Esophagus squamous epithelium (tissue), 5 donors: Measurements from ENCODE around the gene HNRNPUL2. TPM values are rescaled to one million over a fixed set of nuclear protein-coding genes. Genes with fewer than 3 reads are reported as not detected.

ENCODE experiments used
- DNase-seq: peaks from one replicate; lab custom pipeline; 2025; lab: John Stamatoyannopoulos, UW
- H3K27ac ChIP-seq, 4 donors: fragments of 200-600 bp; sonication (generic); one replicate each; pipeline ENCODE4 v1.5.1; 2016 to 2019; ENCODE audit warnings: mild to moderate bottlenecking in 1 of 4
- H3K27me3 ChIP-seq, 4 donors: fragments of 200-600 bp; sonication (generic); 1 replicate in 3 of 4; 2 replicates in 1 of 4; pipeline versions ENCODE4 v1.5.1 to v1.6.0; 2017 to 2021; ENCODE audit warnings: antibody characterized with exemption in 1 of 4
- H3K36me3 ChIP-seq, 3 donors: fragments of 200-600 bp; sonication (generic); one replicate each; pipeline ENCODE4 v1.5.1; 2016 to 2019
- H3K4me1 ChIP-seq, 3 donors: fragments of 200-600 bp; sonication (generic); one replicate each; pipeline ENCODE4 v1.5.1; 2017 to 2019
- H3K4me3 ChIP-seq, 4 donors: fragments of 200-600 bp; sonication (generic); 1 replicate in 3 of 4; 2 replicates in 1 of 4; pipeline ENCODE4 v1.5.1; 2016 to 2019; ENCODE audit warnings: mild to moderate bottlenecking in 2 of 4, moderate library complexity in 1 of 4
- H3K9me3 ChIP-seq, 3 donors: fragments of 200-600 bp; sonication (generic); one replicate each; pipeline ENCODE4 v1.5.1; 2016 to 2019
- CTCF ChIP-seq, 6 experiments: fragments of 450-650 bp in 4 of 6; fragments of 200-600 bp in 2 of 6; sonication (generic) in 2 of 6; IDR thresholded peaks; one replicate each; pipeline ENCODE4 v1.5.1; 2016 to 2019; ENCODE audit warnings: antibody characterized with exemption in 6 of 6, mild to moderate bottlenecking in 4 of 6, moderate library complexity in 4 of 6
- POLR2A ChIP-seq, 4 donors: fragments of 450-650 bp; IDR thresholded peaks; one replicate each; pipeline ENCODE4 v1.6.1; 2017; ENCODE audit warnings: antibody characterized with exemption in 4 of 4, mild to moderate bottlenecking in 4 of 4, moderate library complexity in 3 of 4
- WGBS, 2 donors: methylation state at CpG; one replicate each; pipeline ENCODE4 v1.1.5; 2018; 5-methylcytosine and 5-hydroxymethylcytosine counted together
- intact Hi-C: fragments of 100-400 bp; cut with DNase I; formaldehyde crosslinking; loops from one replicate; pipeline ENCODE4 v1.15.0; 2022
- total RNA-seq, 4 donors: library from RNA; depleted of rRNA; stranded (reverse); fragments of >200 nt; gene quantifications; one replicate each; pipeline ENCODE4 v1.1.0, GENCODE V29; 2016
- donor health status: DM: yes; HTN: yes; CAD: no.

HNRNPUL2 gene
- total RNA-seq, 4 donors from 2014 or later: 14.4 to 33.0 (median 26.4) TPM

- peaks cover 8 to 35% (median 9%) of the 10 kb centered on the region in 3 donors for H3K36me3 ChIP-seq
- TF ChIP-seq POLR2A (IDR thresholded peaks at IDR 0.05) (peak in 2 of 4 donors; percentile 34 to 43), CTCF (IDR thresholded peaks at IDR 0.05) (no peak)
- peaks cover 0 to 10% (median 0%) of the 10 kb centered on the region in 4 donors for H3K27me3 ChIP-seq
- H3K27ac ChIP-seq: peak within 1 kb of the TSS; percentile 40 to 87 (median 65)
- 29 to 34% methylated on average over 8 to 9 of the region's 11 CpGs for WGBS, 2 donors
- no peak for DNase-seq
- peaks cover 0 to 51% (median 13%) of the 10 kb centered on the region in 3 donors for H3K4me1 ChIP-seq
- intact Hi-C loops: no loop called here
- no peaks in the 10 kb centered on the region for H3K9me3 ChIP-seq
- H3K4me3 ChIP-seq: peak within 1 kb of the TSS in 3 of 4 donors; percentile 26 to 58 (median 36)
These were observed 37.7 kb downstream of the HNRNPUL2 start, which contains the start of gene LRRN4CL for GRCh38 chr11:62689421-62690183. Gene LRRN4CL, minus strand, starts transcription at chr11:62689530. Its CDS starts 1,022 bp downstream, at chr11:62688508.

GRCh38 chr11:62688491-62688890 is 38.8 kb downstream of the HNRNPUL2 start:
- no peak for TF ChIP-seq POLR2A (IDR thresholded peaks at IDR 0.05)
- TF ChIP-seq CTCF (IDR thresholded peaks at IDR 0.05): no peak
- 30 to 31% methylated on average over 1 of the region's 1 CpG for WGBS, 2 donors
- peak overlapping the region in 3 of 4 donors; percentile 55 to 75 (median 70) for H3K27ac ChIP-seq
- H3K36me3 ChIP-seq: peaks cover 8 to 35% (median 9%) of the 10 kb centered on the region in 3 donors
- peaks cover 0 to 10% (median 0%) of the 10 kb centered on the region in 4 donors for H3K27me3 ChIP-seq
- H3K4me3 ChIP-seq: peak overlapping the region in 3 of 4 donors; percentile 26 to 58 (median 36)
- intact Hi-C loops: no loop called here
- no peak for DNase-seq
- H3K9me3 ChIP-seq: no peaks in the 10 kb centered on the region
- H3K4me1 ChIP-seq: peaks cover 0 to 40% (median 8%) of the 10 kb centered on the region in 3 donors

DNA sequence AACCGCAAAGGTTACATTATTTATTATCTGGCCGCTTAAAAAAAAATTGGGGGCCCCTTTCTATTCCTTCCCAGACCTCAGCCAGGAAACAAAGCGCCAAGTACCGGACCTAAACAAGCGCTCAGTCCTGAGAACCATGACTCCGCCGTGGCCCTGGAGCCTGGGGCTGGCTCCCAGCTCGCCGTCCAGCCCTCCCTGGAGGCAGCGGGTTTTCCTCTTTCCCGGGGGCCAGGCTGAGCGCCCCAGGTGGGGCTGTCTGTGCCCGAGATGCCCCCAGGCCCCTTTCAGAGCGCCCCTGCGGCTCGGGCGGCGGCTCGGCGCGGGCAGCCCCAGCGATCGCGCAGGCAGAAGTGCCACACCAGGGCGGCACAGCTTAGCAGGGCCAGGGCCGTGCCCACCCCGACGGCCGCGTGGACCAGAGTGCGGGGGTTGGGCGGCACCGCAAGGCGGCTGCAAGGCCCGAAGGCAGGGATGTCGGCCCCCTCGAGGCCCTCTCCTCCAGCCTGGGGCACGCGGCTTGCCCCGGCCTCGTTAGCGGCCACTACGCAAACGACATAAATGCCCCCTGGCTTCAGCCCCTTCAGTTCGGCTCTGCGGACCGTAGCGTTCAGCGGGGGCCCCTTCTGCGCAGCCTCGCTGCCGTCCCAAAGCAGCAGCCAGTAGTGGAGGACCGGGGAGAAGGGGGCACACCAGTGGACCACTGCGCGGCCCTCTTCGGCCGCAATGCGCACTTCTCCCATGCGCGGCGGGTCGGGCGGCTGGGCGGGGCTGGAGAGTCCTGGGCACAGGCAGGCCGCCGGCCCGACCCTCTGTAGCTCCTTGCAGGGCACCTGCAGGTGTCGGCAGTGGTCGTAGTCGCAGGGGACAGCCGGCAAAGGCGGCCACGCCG is 39.5 kb downstream of the HNRNPUL2 start:
- peak overlapping the region; percentile 19 to 75 (median 62) for H3K27ac ChIP-seq
- DNase-seq: no peak
- WGBS, 2 donors: 89 to 95% methylated on average over 3 to 7 of the region's 74 CpGs
- peak overlapping the region in 3 of 4 donors; percentile 26 to 58 (median 36) for H3K4me3 ChIP-seq
- peaks cover 0 to 32% (median 8%) of the 10 kb centered on the region in 3 donors for H3K4me1 ChIP-seq
- intact Hi-C loops: no loop called here
- peaks cover 0 to 10% (median 0%) of the 10 kb centered on the region in 4 donors for H3K27me3 ChIP-seq
- TF ChIP-seq CTCF (IDR thresholded peaks at IDR 0.05): no peak
- no peak for TF ChIP-seq POLR2A (IDR thresholded peaks at IDR 0.05)
- H3K9me3 ChIP-seq: no peaks in the 10 kb centered on the region
- H3K36me3 ChIP-seq: peaks cover 8 to 30% (median 9%) of the 10 kb centered on the region in 3 donors

DNA sequence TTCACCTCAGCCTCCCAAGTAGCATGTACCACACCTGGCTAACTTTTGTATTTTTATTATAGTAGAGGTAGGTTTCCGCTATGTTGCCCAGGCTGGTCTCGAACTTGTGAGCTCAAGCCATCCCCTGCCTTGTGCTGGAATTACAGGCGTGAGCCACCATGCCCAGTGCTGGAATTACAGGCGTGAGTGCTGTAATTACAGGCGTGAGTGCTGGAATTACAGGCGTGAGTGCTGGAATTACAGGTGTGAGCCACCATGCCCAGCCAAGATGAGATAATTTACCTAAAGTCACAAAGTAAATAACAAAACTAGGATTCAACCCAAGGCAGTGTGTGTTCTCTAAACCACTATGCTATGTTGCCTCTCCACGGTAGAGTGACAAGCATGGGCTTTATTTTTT is 44.7 kb downstream of the HNRNPUL2 start:
- Histone ChIP-seq H3K27me3 (peaks cover 0 to 1% (median 0%) of the 10 kb centered on the region in 4 donors), H3K9me3 (no peaks in the 10 kb centered on the region), H3K4me3 (no peak overlapping the region), H3K27ac (no peak overlapping the region), H3K4me1 (peaks cover 12 to 37% (median 17%) of the 10 kb centered on the region in 3 donors), H3K36me3 (peaks cover 0 to 5% (median 4%) of the 10 kb centered on the region in 3 donors)
- intact Hi-C loops: no loop called here
- TF ChIP-seq POLR2A (IDR thresholded peaks at IDR 0.05) (no peak), CTCF (IDR thresholded peaks at IDR 0.05) (no peak)
- WGBS, 2 donors: 64 to 91% methylated on average over 5 to 7 of the region's 7 CpGs
- DNase-seq: no peak
